Subcutaneous adipose tissue (tissue), 4 donors: ENCODE results near the gene MBNL2. TPM values are rescaled to one million over a fixed set of nuclear protein-coding genes. Genes with fewer than 3 reads are reported as not detected.

ENCODE experiments used
- total RNA-seq, 4 donors: library from RNA; depleted of rRNA; stranded (reverse); fragments of >200 nt; gene quantifications; one replicate each; pipeline ENCODE4 v1.1.0, GENCODE V29; 2016
- TF ChIP-seq, protein P1 (sequence below): fragments of 450-650 bp; IDR thresholded peaks from one replicate; pipeline ENCODE4 v1.5.1; 2016; ENCODE audit warnings: low read depth, mild to moderate bottlenecking, control low read depth, antibody characterized with exemption, moderate library complexity

Gene MBNL2
- total RNA-seq, 4 donors from 2014 or later = 83.9 to 141 (median 91.2) TPM

DNA sequence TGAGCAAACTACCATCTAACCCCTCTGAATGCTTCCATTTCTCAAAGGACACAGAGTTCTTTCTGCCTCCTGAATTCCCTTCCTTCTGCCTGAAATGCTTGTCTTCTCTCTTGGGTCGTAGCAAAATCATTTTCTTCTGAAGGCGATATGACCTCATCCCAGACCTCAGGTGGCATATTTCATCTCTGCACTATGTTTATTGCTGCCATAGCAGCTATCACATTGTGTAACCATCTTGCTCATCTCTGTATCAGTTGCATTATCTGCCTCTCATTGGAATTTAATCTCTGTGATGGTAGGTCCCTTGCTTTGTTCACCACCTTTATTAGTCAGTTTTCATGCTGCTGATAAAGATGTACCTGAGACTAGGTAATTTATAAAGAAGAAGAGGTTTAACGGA lies 179.3 kb downstream of the MBNL2 start:
- TF ChIP-seq, protein P1, sequence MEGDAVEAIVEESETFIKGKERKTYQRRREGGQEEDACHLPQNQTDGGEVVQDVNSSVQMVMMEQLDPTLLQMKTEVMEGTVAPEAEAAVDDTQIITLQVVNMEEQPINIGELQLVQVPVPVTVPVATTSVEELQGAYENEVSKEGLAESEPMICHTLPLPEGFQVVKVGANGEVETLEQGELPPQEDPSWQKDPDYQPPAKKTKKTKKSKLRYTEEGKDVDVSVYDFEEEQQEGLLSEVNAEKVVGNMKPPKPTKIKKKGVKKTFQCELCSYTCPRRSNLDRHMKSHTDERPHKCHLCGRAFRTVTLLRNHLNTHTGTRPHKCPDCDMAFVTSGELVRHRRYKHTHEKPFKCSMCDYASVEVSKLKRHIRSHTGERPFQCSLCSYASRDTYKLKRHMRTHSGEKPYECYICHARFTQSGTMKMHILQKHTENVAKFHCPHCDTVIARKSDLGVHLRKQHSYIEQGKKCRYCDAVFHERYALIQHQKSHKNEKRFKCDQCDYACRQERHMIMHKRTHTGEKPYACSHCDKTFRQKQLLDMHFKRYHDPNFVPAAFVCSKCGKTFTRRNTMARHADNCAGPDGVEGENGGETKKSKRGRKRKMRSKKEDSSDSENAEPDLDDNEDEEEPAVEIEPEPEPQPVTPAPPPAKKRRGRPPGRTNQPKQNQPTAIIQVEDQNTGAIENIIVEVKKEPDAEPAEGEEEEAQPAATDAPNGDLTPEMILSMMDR = no peak

DNA sequence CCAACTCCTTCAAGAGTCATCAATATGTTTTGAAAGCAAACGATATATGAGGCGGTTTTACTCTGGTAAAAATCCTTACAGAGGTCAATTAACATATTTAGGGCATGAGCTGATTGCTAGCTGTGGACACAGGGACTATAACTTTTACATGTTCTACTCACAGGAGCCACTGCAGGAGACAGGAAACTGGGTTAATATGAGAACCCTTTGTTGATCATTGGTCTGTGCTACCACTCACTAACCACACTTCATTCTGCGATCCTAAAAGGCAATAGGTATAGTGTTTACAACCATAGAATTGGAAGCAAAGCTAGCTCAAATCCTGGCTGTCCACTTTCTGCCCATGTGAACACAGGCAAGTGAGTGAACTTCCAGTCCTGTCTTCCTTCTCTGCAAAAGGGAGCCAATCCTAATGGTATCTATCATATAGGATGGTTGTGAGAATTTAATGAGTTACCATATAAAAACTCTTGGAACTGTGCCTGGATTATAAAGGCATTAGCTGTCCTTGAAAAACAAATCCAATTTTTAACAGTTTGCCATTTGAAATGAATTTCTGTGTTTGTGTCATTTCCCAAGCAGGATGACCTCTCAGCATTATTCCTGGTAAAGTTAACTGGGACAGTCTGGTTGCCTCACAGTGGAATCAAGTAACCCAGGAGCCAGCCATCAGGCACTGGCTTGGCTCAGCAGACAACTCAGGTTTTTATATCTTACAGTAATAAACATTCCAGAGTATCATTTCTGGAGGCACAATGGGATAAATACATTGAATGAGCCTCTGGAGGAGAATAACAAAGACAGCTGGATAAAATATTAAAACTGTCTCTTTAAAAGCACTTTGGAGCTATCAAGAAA lies 182.0 kb downstream of the MBNL2 start:
- TF ChIP-seq, protein P1 = no peak

DNA sequence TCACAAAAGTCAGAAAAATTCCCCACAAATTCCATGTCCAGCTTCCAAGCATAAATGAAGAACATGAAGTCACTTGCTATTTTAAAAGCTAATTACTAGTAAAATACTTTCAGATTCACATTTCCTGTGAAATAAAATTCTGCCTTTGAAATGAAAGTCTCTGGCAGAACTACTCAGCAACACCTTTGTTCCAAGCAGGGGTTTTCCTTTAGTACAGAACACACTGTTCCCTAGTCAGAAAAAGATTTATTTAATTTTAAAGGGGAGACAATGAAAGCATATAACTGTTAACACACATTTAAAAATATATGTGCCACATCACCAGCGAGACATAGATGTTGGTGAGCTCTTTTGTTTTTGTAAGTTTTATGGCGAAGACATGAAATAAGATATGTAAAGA lies 185.4 kb downstream of the MBNL2 start:
- TF ChIP-seq, protein P1 = no peak

DNA sequence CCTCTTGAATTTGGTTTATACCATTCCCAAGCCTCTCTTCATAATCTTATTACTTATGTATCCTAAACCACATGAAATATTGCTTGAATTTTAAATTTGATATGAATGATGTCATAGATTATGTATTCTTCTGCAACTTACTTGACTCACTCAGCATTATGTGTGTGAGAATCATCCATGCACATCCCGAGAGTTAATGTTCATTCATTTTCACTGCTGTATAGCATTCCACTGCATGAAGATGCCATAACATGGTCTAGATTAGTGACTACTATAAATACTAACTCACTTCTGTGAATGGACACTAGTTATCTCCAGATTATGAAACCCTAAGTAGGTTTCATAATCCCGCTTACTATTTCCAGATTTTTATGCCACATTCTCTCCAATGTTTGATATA lies 186.8 kb downstream of the MBNL2 start:
- TF ChIP-seq, protein P1 = no peak

DNA sequence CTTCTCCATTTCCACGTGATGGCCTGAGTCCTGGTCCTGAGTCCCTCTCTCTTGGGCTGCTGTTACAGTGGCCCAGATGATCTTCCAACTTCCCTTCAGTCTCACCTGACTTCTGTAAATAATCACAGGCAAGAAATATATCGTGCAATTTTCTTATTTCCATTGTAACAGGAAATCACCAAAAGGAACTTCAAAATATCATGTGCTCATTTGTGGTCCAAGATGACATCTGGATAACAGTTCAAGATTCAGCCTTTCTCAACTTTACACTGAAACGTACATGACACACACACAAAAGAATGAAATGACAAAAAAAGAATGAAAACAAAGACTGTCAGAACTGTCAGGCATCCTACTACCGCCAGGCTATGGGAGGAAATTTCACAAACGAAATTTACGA lies 189.9 kb downstream of the MBNL2 start:
- TF ChIP-seq, protein P1 = no peak

DNA sequence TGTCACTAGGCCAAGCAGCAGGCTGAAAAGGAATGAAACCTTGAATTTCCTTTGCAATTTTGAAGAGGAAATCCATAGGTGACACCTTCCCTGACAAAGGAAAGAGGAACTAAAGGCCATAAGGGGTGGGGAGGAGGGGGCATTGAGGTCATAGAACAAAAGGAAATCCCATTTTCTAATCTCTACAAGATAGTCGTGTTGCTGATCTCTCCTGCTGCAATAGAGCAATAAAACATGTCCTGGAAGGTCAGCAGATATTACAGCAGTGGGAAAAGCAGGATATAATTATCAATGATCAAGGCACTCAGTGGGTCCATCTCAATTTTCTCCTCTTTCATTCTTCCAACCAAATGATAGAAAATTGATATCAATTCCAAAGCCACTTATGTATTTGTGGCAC lies 191.6 kb downstream of the MBNL2 start:
- TF ChIP-seq, protein P1 = no peak

DNA sequence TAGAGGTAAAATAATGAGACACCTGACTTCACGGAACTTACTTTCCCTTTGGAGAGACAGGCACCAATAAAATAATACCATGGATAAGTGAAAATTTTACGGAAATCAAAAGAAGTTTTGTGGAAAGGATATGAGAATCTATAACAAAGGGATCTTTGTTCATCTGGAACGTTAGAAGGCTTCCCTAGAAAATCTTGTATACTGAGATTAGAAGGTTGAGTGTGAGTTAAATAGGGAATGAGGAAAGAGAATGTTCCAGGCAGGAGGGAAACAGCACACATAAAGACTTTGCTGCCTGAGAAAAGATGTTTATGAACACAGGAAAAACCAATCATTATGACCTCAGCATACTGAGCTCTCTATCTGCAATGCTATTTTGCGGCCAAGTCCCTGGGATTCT lies 192.3 kb downstream of the MBNL2 start:
- TF ChIP-seq, protein P1 = no peak
